MM.1S (cell line): Measurements from ENCODE around the gene SHISA5.

ENCODE experiments used
- DNase-seq: peaks from one replicate; pipeline ENCODE4 v3.0.0-alpha.2; 2015
- H2AFZ ChIP-seq: fragments of 300-600 bp; sonication (generic); 2 replicates; pipeline ENCODE4 v1.6.0; 2016; ENCODE audit warnings: antibody characterized with exemption, low read length
- H3F3A ChIP-seq: fragments of 300-600 bp; sonication (generic); 2 replicates; pipeline ENCODE4 v1.6.1; 2016; ENCODE audit warnings: mild to moderate bottlenecking, antibody characterized with exemption, low read length, moderate library complexity, mixed read lengths; ENCODE audit not compliant: insufficient read depth
- H3K27ac ChIP-seq: fragments of 300-600 bp; sonication (generic); 2 replicates; pipeline ENCODE4 v1.5.1; 2016; ENCODE audit warnings: mild to moderate bottlenecking, low read length
- H3K27me3 ChIP-seq: fragments of 300-600 bp; sonication (generic); replicated peaks from 2 replicates; pipeline ENCODE4 v1.6.0; 2016; ENCODE audit warnings: low read length; ENCODE audit not compliant: insufficient read depth
- H3K36me3 ChIP-seq: fragments of 300-600 bp; sonication (generic); replicated peaks from 2 replicates; pipeline ENCODE4 v1.6.1; 2016; ENCODE audit warnings: mild to moderate bottlenecking, low read length, mixed read lengths; ENCODE audit not compliant: insufficient read depth
- H3K4me1 ChIP-seq: fragments of 300-600 bp; sonication (generic); 2 replicates; pipeline ENCODE4 v1.6.1; 2016; ENCODE audit warnings: low read length, mixed read lengths
- H3K4me2 ChIP-seq: fragments of 300-600 bp; sonication (generic); 2 replicates; pipeline ENCODE4 v1.6.0; 2016; ENCODE audit warnings: low read depth, low read length
- H3K4me3 ChIP-seq: fragments of 300-600 bp; sonication (generic); 2 replicates; pipeline ENCODE4 v1.5.1; 2016; ENCODE audit warnings: low read length, mixed read lengths
- H3K79me2 ChIP-seq: fragments of 300-600 bp; sonication (generic); 2 replicates; pipeline ENCODE4 v1.6.1; 2016; ENCODE audit warnings: mixed run types, low read length, mixed read lengths
- H3K9ac ChIP-seq: fragments of 300-600 bp; sonication (generic); 2 replicates; pipeline ENCODE4 v1.6.1; 2016; ENCODE audit warnings: low read length, mixed read lengths
- H3K9me2 ChIP-seq: fragments of 300-600 bp; sonication (generic); replicated peaks from 2 replicates; pipeline ENCODE4 v1.6.1; 2016; ENCODE audit warnings: mild to moderate bottlenecking, low read length, mixed read lengths; ENCODE audit not compliant: insufficient read depth
- H3K9me3 ChIP-seq: fragments of 300-600 bp; sonication (generic); replicated peaks from 2 replicates; pipeline ENCODE4 v1.6.1; 2016; ENCODE audit warnings: mild to moderate bottlenecking, low read length, mixed read lengths; ENCODE audit not compliant: insufficient read depth
- H4K20me1 ChIP-seq: fragments of 300-600 bp; sonication (generic); 2 replicates; pipeline ENCODE4 v1.6.1; 2016; ENCODE audit warnings: mild to moderate bottlenecking, low read length, moderate library complexity, mixed read lengths; ENCODE audit not compliant: insufficient read depth
- EZH2 ChIP-seq: fragments of 300-600 bp; sonication (generic); optimal IDR thresholded peaks from 2 replicates; pipeline ENCODE3; 2017; ENCODE audit warnings: low read depth, mild to moderate bottlenecking, antibody characterized with exemption, low read length, mixed read lengths
- EZH2phosphoT487 ChIP-seq: fragments of 300-600 bp; sonication (generic); IDR thresholded peaks from 2 replicates; pipeline ENCODE4 v1.6.1; 2018; ENCODE audit warnings: antibody characterized with exemption, low read length
- TF ChIP-seq, protein P1 (sequence below): fragments of 300-600 bp; sonication (generic); IDR thresholded peaks from 2 replicates; pipeline ENCODE4 v1.5.1; 2016; ENCODE audit warnings: antibody characterized with exemption, low read length, mixed read lengths

The SHISA5 gene

DNA sequence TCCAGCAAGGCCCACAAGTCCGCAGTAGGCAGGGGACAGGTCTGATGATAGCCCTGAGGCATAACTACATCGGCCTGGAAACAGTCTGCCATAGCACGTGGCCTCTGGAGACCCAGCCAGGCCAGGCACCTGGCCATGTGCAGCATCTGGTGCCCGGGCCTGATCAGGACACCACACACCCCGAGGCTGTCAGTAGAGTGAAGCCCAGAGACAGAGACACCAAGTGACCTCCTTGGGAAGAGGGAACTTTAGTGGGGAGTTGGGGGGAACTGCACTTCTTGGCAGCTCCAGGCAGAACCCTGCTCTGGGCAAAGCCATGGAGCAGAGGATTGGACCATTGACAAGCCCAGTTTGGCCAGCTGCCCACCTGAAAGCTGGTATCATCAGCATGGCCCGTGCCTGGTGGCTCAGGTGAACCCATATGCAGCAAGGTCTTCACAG lies 1.2 kb downstream of the SHISA5 start:
- no peak overlapping the region for H3K4me2 ChIP-seq
- H3K4me1 ChIP-seq = no peaks in the 10 kb centered on the region
- H3K27me3 ChIP-seq = peaks cover 23% of the 10 kb centered on the region
- H3K79me2 ChIP-seq = no peaks in the 10 kb centered on the region
- no peak overlapping the region for H3K27ac ChIP-seq
- no peak overlapping the region for H3K4me3 ChIP-seq
- TF ChIP-seq EZH2 (no peak), EZH2phosphoT487 (no peak)
- TF ChIP-seq, protein P1, sequence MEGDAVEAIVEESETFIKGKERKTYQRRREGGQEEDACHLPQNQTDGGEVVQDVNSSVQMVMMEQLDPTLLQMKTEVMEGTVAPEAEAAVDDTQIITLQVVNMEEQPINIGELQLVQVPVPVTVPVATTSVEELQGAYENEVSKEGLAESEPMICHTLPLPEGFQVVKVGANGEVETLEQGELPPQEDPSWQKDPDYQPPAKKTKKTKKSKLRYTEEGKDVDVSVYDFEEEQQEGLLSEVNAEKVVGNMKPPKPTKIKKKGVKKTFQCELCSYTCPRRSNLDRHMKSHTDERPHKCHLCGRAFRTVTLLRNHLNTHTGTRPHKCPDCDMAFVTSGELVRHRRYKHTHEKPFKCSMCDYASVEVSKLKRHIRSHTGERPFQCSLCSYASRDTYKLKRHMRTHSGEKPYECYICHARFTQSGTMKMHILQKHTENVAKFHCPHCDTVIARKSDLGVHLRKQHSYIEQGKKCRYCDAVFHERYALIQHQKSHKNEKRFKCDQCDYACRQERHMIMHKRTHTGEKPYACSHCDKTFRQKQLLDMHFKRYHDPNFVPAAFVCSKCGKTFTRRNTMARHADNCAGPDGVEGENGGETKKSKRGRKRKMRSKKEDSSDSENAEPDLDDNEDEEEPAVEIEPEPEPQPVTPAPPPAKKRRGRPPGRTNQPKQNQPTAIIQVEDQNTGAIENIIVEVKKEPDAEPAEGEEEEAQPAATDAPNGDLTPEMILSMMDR = no peak
- no peak for DNase-seq
- H3K9ac ChIP-seq = no peak overlapping the region
- H2AFZ ChIP-seq = no peak overlapping the region
- H3K36me3 ChIP-seq = no peaks in the 10 kb centered on the region
- no peaks in the 10 kb centered on the region for H4K20me1 ChIP-seq
- H3K9me3 ChIP-seq = no peaks in the 10 kb centered on the region
- H3F3A ChIP-seq = no peaks in the 10 kb centered on the region
- no peaks in the 10 kb centered on the region for H3K9me2 ChIP-seq

DNA sequence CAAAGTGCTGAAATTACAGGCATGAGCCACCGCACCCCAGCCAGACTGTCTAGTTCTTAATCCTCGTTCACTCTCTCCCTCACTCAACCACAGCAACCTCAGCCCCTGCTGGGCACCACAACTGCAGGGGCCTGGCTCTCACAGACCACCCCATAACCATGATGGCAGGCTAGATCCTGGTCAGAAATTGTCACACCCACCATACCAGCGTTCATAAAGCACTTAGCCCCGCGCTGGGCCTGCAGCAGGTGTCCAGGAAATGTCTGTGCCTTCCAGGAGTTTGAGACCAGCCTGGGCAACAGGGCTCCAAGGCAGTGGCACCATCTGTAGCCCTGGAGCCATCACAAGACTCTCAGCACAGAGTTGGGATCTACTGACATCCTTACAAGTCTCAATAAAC lies 1.9 kb downstream of the SHISA5 start:
- H3K27ac ChIP-seq = no peak overlapping the region
- H4K20me1 ChIP-seq = no peaks in the 10 kb centered on the region
- no peak overlapping the region for H3K4me3 ChIP-seq
- DNase-seq = no peak
- no peak overlapping the region for H3K4me2 ChIP-seq
- H3K9me3 ChIP-seq = no peaks in the 10 kb centered on the region
- H2AFZ ChIP-seq = no peak overlapping the region
- H3K27me3 ChIP-seq = peaks cover 23% of the 10 kb centered on the region
- no peaks in the 10 kb centered on the region for H3K36me3 ChIP-seq
- no peaks in the 10 kb centered on the region for H3K79me2 ChIP-seq
- no peaks in the 10 kb centered on the region for H3K4me1 ChIP-seq
- H3K9ac ChIP-seq = no peak overlapping the region
- no peaks in the 10 kb centered on the region for H3K9me2 ChIP-seq
- H3F3A ChIP-seq = no peaks in the 10 kb centered on the region
- TF ChIP-seq EZH2 (no peak), EZH2phosphoT487 (no peak)
- TF ChIP-seq, protein P1 = no peak

DNA sequence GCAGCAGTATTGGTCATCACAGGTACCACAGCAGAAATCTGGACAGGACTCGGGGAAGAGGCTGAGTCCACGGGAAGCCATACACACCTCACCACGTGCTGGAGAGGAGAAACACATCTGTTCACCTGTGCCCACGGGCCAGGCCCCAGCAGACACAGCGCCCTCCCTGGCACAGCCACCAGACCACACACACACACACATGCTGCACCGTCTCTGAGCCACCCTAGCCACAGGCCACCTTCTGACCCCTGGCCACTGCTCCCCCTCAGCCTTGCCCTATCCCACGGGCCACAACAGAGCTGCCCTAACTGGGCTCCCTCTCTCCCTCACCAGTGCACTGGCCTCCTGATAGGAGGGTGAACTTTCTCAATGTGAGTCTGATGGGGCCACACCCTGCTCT lies 2.8 kb downstream of the SHISA5 start:
- H3K27me3 ChIP-seq = peaks cover 23% of the 10 kb centered on the region
- H3K79me2 ChIP-seq = no peaks in the 10 kb centered on the region
- no peak for DNase-seq
- no peak overlapping the region for H3K27ac ChIP-seq
- H3K4me3 ChIP-seq = no peak overlapping the region
- no peak overlapping the region for H2AFZ ChIP-seq
- no peaks in the 10 kb centered on the region for H3K36me3 ChIP-seq
- no peak overlapping the region for H3K9ac ChIP-seq
- H3K9me2 ChIP-seq = no peaks in the 10 kb centered on the region
- no peaks in the 10 kb centered on the region for H3K9me3 ChIP-seq
- no peak overlapping the region for H3K4me2 ChIP-seq
- H3F3A ChIP-seq = no peaks in the 10 kb centered on the region
- H3K4me1 ChIP-seq = no peaks in the 10 kb centered on the region
- no peak for TF ChIP-seq EZH2phosphoT487
- TF ChIP-seq, protein P1 = no peak
- TF ChIP-seq EZH2 = no peak
- no peaks in the 10 kb centered on the region for H4K20me1 ChIP-seq
